ENCODE data around the gene KCNE4.

Gene KCNE4

DNA sequence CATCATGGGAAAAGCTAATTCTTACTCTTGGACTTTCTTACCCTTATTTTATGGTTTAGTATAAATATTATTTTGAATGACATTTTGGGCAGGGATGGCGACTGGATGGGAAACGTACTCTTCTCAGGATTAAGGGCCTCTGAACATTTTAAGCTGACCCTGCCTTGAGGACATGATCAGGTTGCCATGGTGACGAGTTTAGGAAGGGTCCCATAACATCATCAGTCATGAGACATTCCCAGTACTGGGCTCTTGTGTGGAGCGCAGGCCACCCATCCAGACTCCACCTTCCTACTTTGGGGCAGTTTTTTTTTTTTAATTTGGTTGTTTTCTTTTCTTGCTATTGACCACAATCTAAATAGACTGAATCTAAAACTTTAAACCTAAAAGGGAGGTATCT is 40.7 kb downstream of the KCNE4 start:
- no peak for DNase-seq
- Histone ChIP-seq H3K27ac (ENCODE audit: low read length) (no peak overlapping the region), H3K4me1 (ENCODE audit: low read length) (no peaks in the 10 kb centered on the region), H3F3A (ENCODE audit: insufficient read depth, low read length) (no peaks in the 10 kb centered on the region), H3K9me3 (replicated peaks; ENCODE audit: insufficient read depth, low read length) (no peaks in the 10 kb centered on the region), H2AFZ (ENCODE audit: low read length) (no peak overlapping the region), H3K4me2 (ENCODE audit: low read depth, low read length) (no peak overlapping the region), H3K9me2 (replicated peaks; ENCODE audit: insufficient read depth, low read length) (no peaks in the 10 kb centered on the region), H3K9ac (ENCODE audit: low read length) (no peak overlapping the region), H3K36me3 (replicated peaks; ENCODE audit: insufficient read depth, low read length) (no peaks in the 10 kb centered on the region), H4K20me1 (ENCODE audit: insufficient read depth, low read length) (no peaks in the 10 kb centered on the region), H3K27me3 (replicated peaks; ENCODE audit: insufficient read depth, low read length) (no peaks in the 10 kb centered on the region), H3K79me2 (ENCODE audit: low read length) (no peaks in the 10 kb centered on the region), H3K4me3 (ENCODE audit: low read length) (no peak overlapping the region)
- TF ChIP-seq EZH2phosphoT487 (IDR thresholded peaks at IDR 0.05; ENCODE audit: low read length), result no peak
- TF ChIP-seq, protein P1, sequence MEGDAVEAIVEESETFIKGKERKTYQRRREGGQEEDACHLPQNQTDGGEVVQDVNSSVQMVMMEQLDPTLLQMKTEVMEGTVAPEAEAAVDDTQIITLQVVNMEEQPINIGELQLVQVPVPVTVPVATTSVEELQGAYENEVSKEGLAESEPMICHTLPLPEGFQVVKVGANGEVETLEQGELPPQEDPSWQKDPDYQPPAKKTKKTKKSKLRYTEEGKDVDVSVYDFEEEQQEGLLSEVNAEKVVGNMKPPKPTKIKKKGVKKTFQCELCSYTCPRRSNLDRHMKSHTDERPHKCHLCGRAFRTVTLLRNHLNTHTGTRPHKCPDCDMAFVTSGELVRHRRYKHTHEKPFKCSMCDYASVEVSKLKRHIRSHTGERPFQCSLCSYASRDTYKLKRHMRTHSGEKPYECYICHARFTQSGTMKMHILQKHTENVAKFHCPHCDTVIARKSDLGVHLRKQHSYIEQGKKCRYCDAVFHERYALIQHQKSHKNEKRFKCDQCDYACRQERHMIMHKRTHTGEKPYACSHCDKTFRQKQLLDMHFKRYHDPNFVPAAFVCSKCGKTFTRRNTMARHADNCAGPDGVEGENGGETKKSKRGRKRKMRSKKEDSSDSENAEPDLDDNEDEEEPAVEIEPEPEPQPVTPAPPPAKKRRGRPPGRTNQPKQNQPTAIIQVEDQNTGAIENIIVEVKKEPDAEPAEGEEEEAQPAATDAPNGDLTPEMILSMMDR (IDR thresholded peaks at IDR 0.05; ENCODE audit: low read length), result no peak
- TF ChIP-seq EZH2 (optimal IDR thresholded peaks at IDR 0.05; ENCODE audit: low read depth, low read length), result no peak

DNA sequence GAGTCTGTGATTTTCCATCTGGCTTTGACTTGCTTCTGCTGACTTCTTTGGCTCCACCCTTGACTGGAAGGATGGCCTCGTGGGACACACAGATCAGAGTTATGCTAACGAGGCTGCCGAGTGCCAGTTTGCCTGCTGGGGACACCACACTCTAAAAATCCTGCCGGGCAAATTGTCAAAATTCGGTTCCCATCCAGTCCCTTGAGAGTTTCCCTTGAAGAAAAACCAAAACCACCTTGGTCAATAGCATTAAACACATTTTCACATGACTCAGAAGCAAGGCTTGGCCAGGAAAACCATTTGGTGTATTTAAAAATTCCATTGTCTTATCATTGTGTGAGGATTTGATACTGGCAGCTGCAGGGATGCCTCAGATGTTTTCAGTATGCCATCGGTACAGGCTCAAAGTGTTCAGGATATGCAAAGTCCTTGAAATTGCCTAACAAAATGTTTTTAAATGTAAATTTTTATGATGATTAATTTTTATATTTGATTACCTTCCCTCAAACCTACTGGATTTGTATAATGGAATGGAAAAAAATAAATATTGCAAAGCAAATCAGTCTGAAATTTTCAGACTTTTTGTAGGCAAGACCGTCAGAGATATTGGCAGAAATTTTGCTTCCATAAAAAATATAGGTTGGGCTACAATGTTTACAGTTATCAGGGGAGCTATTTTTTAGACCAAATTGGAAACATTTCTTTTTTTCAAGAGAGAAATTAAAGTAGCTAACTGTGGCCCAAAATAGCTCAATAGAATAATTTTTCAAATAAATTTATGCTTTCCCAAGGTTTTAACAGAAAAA is 41.6 kb downstream of the KCNE4 start:
- no peaks in the 10 kb centered on the region for H3K9me3 ChIP-seq (replicated peaks; ENCODE audit: insufficient read depth, low read length)
- H2AFZ ChIP-seq (ENCODE audit: low read length), result no peak overlapping the region
- no peaks in the 10 kb centered on the region for H3K36me3 ChIP-seq (replicated peaks; ENCODE audit: insufficient read depth, low read length)
- no peak for DNase-seq
- no peaks in the 10 kb centered on the region for H3F3A ChIP-seq (ENCODE audit: insufficient read depth, low read length)
- H3K27me3 ChIP-seq (replicated peaks; ENCODE audit: insufficient read depth, low read length), result no peaks in the 10 kb centered on the region
- no peak for TF ChIP-seq EZH2 (optimal IDR thresholded peaks at IDR 0.05; ENCODE audit: low read depth, low read length)
- TF ChIP-seq, protein P1 (IDR thresholded peaks at IDR 0.05; ENCODE audit: low read length), result no peak
- TF ChIP-seq EZH2phosphoT487 (IDR thresholded peaks at IDR 0.05; ENCODE audit: low read length), result no peak
- H3K4me1 ChIP-seq (ENCODE audit: low read length), result no peaks in the 10 kb centered on the region
- H3K9ac ChIP-seq (ENCODE audit: low read length), result no peak overlapping the region
- no peak overlapping the region for H3K4me2 ChIP-seq (ENCODE audit: low read depth, low read length)
- no peaks in the 10 kb centered on the region for H3K79me2 ChIP-seq (ENCODE audit: low read length)
- no peaks in the 10 kb centered on the region for H4K20me1 ChIP-seq (ENCODE audit: insufficient read depth, low read length)
- no peaks in the 10 kb centered on the region for H3K9me2 ChIP-seq (replicated peaks; ENCODE audit: insufficient read depth, low read length)
- H3K27ac ChIP-seq (ENCODE audit: low read length), result no peak overlapping the region
- no peak overlapping the region for H3K4me3 ChIP-seq (ENCODE audit: low read length)

DNA sequence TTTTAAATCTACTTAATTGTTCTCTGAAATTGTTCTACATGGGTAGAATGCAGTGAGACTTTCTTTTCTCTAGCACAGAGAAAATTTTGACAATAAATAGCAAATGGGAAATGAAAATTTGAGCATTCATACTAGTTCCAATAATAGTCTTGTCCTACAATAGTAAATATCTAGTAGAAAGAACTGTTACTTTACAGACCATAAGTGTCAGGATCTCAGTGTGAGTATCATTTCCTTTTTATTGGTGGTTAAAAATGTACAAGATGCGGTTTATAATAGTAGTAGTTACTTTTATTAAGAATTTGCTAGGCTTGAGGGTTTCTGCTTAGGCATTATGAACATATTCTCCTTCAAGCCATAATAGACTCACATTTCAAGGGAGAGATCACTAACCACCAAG is 43.2 kb downstream of the KCNE4 start:
- TF ChIP-seq EZH2phosphoT487 (IDR thresholded peaks at IDR 0.05; ENCODE audit: low read length), result no peak
- no peak for TF ChIP-seq EZH2 (optimal IDR thresholded peaks at IDR 0.05; ENCODE audit: low read depth, low read length)
- Histone ChIP-seq H3K9me3 (replicated peaks; ENCODE audit: insufficient read depth, low read length) (no peaks in the 10 kb centered on the region), H3F3A (ENCODE audit: insufficient read depth, low read length) (no peaks in the 10 kb centered on the region), H3K36me3 (replicated peaks; ENCODE audit: insufficient read depth, low read length) (no peaks in the 10 kb centered on the region), H3K27ac (ENCODE audit: low read length) (no peak overlapping the region), H2AFZ (ENCODE audit: low read length) (no peak overlapping the region), H3K9ac (ENCODE audit: low read length) (no peak overlapping the region), H4K20me1 (ENCODE audit: insufficient read depth, low read length) (no peaks in the 10 kb centered on the region), H3K9me2 (replicated peaks; ENCODE audit: insufficient read depth, low read length) (no peaks in the 10 kb centered on the region), H3K27me3 (replicated peaks; ENCODE audit: insufficient read depth, low read length) (no peaks in the 10 kb centered on the region), H3K4me1 (ENCODE audit: low read length) (no peaks in the 10 kb centered on the region), H3K79me2 (ENCODE audit: low read length) (no peaks in the 10 kb centered on the region), H3K4me2 (ENCODE audit: low read depth, low read length) (no peak overlapping the region), H3K4me3 (ENCODE audit: low read length) (no peak overlapping the region)
- no peak for DNase-seq
